ENCODE results near the gene ABCC1. TPM values are rescaled to one million over a fixed set of nuclear protein-coding genes. Genes with fewer than 3 reads are reported as not detected.

ABCC1 gene
- total RNA-seq, 1 donor from 2014 or later: 69.4 TPM

GRCh38 chr16:15993541-15993940 is 44.1 kb downstream of the ABCC1 start:
- TF ChIP-seq CTCF (IDR thresholded peaks at IDR 0.05; ENCODE audit: unreplicated experiment): no peak
- Mint-ChIP-seq H3K4me3 (no peak overlapping the region), H3K36me3 (peaks cover 7% of the 10 kb centered on the region), H3K4me1 (peaks cover 8% of the 10 kb centered on the region), H3K9me3 (no peaks in the 10 kb centered on the region), H3K27ac (no peak overlapping the region), H3K27me3 (ENCODE audit: low read depth) (no peaks in the 10 kb centered on the region)
- DNase-seq (ENCODE audit: low spot score in 2 of 2, unreplicated experiment in 2 of 2): no peak

- Mint-ChIP-seq H3K4me1 (peaks cover 4% of the 10 kb centered on the region), H3K4me3 (no peak overlapping the region), H3K9me3 (no peaks in the 10 kb centered on the region), H3K27ac (no peak overlapping the region), H3K27me3 (ENCODE audit: low read depth) (no peaks in the 10 kb centered on the region), H3K36me3 (peaks cover 7% of the 10 kb centered on the region)
- no peak for TF ChIP-seq CTCF (IDR thresholded peaks at IDR 0.05; ENCODE audit: unreplicated experiment)
- no peak for DNase-seq (ENCODE audit: low spot score in 2 of 2, unreplicated experiment in 2 of 2)
Observed at GRCh38 chr16:15993946-15994665, 44.7 kb downstream of the ABCC1 start.

- H3K27ac Mint-ChIP-seq: no peak overlapping the region
- DNase-seq (ENCODE audit: low spot score in 2 of 2, unreplicated experiment in 2 of 2): no peak
Observed at GRCh38 chr16:15996432-15997109, 47.2 kb downstream of the ABCC1 start.

GRCh38 chr16:16000685-16001084 is 51.3 kb downstream of the ABCC1 start:
- peaks cover 6% of the 10 kb centered on the region for H3K4me1 Mint-ChIP-seq
- H3K9me3 Mint-ChIP-seq: peaks cover 4% of the 10 kb centered on the region
- no peak overlapping the region for H3K27ac Mint-ChIP-seq
- H3K27me3 Mint-ChIP-seq (ENCODE audit: low read depth): no peaks in the 10 kb centered on the region
- no peak for DNase-seq (ENCODE audit: low spot score in 2 of 2, unreplicated experiment in 2 of 2)
- H3K36me3 Mint-ChIP-seq: no peaks in the 10 kb centered on the region
- H3K4me3 Mint-ChIP-seq: no peak overlapping the region
- TF ChIP-seq CTCF (IDR thresholded peaks at IDR 0.05; ENCODE audit: unreplicated experiment): no peak

More at GRCh38 chr16:15996432-15997109, 47.2 kb downstream of the ABCC1 start:
- Mint-ChIP-seq H3K36me3 (peaks cover 7% of the 10 kb centered on the region), H3K27me3 (ENCODE audit: low read depth) (no peaks in the 10 kb centered on the region), H3K9me3 (no peaks in the 10 kb centered on the region), H3K4me3 (no peak overlapping the region), H3K4me1 (no peaks in the 10 kb centered on the region)
- no peak for TF ChIP-seq CTCF (IDR thresholded peaks at IDR 0.05; ENCODE audit: unreplicated experiment)

GRCh38 chr16:16001596-16002255 is 52.3 kb downstream of the ABCC1 start:
- no peaks in the 10 kb centered on the region for H3K27me3 Mint-ChIP-seq (ENCODE audit: low read depth)
- no peak for TF ChIP-seq CTCF (IDR thresholded peaks at IDR 0.05; ENCODE audit: unreplicated experiment)
- H3K36me3 Mint-ChIP-seq: no peaks in the 10 kb centered on the region
- DNase-seq (ENCODE audit: low spot score in 2 of 2, unreplicated experiment in 2 of 2): no peak
- H3K4me1 Mint-ChIP-seq: peaks cover 6% of the 10 kb centered on the region
- no peak overlapping the region for H3K27ac Mint-ChIP-seq
- H3K9me3 Mint-ChIP-seq: peaks cover 4% of the 10 kb centered on the region
- no peak overlapping the region for H3K4me3 Mint-ChIP-seq
